AG04450 (cell line): ENCODE results near the gene XYLT2. TPM values are rescaled to one million over a fixed set of nuclear protein-coding genes. Genes with fewer than 3 reads are reported as not detected.

Source experiments
- CTCF ChIA-PET: fragments of 300-600, 350-600 bp; formaldehyde crosslinking; extraction: SDS; loops from one replicate; lab custom pipeline; 2022; ENCODE audit warnings: antibody characterized with exemption, inconsistent platforms; lab: Charles Lee
- POLR2A ChIA-PET: fragments of 350-600 bp; formaldehyde crosslinking; extraction: SDS; loops from one replicate; lab custom pipeline; 2021; ENCODE audit warnings: antibody characterized with exemption, inconsistent platforms; lab: Yijun Ruan, JAX
- DNase-seq: peaks from one replicate; pipeline ENCODE4 v3.0.0-alpha.2; 2011; ENCODE audit warnings: low read depth, low spot score
- H3K27ac ChIP-seq: one replicate; pipeline ENCODE4 v1.5.1; 2012; ENCODE audit warnings: low read depth, low read length, control low read depth
- H3K27me3 ChIP-seq: one replicate; pipeline ENCODE4 v1.6.0; 2012; ENCODE audit warnings: low read length; ENCODE audit not compliant: control insufficient read depth, insufficient read depth
- H3K4me3 ChIP-seq: 2 replicates; pipeline ENCODE4 v1.5.1; 2011; ENCODE audit warnings: mild to moderate bottlenecking, low read depth, low read length, control low read depth
- H3K9me3 ChIP-seq: 2 replicates; pipeline ENCODE4 v1.5.1; 2012; ENCODE audit warnings: low read length; ENCODE audit not compliant: control insufficient read depth, insufficient read depth
- polyA plus RNA-seq: library from polyadenylated mRNA; depleted of rRNA; stranded (reverse); fragments of >200 nt; gene quantifications from 2 replicates; pipeline ENCODE4 v1.2.3, GENCODE V29; 2011
- TF ChIP-seq, protein P1 (sequence below): IDR thresholded peaks from 2 replicates; pipeline ENCODE4 v1.5.1; 2011; ENCODE audit warnings: low read depth, low read length, control low read depth, inconsistent platforms

The XYLT2 gene
- polyA plus RNA-seq, 1 experiment: 13.5 TPM

DNA sequence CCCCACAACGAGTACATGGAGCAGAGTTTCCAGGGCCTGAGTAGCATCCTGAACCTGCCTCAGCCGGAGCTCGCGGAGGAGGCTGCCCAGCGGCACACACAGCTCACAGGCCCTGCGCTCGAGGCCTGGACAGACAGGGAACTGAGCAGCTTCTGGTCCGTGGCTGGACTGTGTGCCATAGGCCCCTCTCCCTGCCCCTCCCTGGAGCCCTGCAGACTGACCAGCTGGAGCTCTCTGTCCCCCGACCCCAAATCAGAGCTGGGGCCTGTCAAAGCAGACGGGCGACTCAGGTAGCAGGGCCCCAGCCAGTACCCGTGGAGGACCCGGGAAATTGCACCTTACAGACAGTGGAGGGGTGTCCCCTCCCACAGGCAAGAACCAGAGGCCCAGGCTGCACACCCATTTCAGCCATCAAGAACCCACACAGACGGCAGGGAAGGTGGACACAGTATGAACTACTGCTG is 14.1 kb downstream of the XYLT2 start:
- H3K27ac ChIP-seq: no peak overlapping the region
- TF ChIP-seq, protein P1, sequence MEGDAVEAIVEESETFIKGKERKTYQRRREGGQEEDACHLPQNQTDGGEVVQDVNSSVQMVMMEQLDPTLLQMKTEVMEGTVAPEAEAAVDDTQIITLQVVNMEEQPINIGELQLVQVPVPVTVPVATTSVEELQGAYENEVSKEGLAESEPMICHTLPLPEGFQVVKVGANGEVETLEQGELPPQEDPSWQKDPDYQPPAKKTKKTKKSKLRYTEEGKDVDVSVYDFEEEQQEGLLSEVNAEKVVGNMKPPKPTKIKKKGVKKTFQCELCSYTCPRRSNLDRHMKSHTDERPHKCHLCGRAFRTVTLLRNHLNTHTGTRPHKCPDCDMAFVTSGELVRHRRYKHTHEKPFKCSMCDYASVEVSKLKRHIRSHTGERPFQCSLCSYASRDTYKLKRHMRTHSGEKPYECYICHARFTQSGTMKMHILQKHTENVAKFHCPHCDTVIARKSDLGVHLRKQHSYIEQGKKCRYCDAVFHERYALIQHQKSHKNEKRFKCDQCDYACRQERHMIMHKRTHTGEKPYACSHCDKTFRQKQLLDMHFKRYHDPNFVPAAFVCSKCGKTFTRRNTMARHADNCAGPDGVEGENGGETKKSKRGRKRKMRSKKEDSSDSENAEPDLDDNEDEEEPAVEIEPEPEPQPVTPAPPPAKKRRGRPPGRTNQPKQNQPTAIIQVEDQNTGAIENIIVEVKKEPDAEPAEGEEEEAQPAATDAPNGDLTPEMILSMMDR: no peak
- H3K4me3 ChIP-seq: no peak overlapping the region
- ChIA-PET POLR2A (interaction anchor here (0.6 to 1.1 kb wide), 2 partner anchors 12 to 83 kb away, joined by 3 to 9 read pairs; no protein-coding TSS in a partner anchor), CTCF (interaction anchor here (0.6 to 6.5 kb wide), 3 partner anchors 12 to 113 kb away, joined by 3 to 45 read pairs (median 3); partner anchors contain the start of gene LRRC59)
- H3K9me3 ChIP-seq: no peaks in the 10 kb centered on the region; the same call in 1 of the 2 replicates
- no peak for DNase-seq
- no peaks in the 10 kb centered on the region for H3K27me3 ChIP-seq

DNA sequence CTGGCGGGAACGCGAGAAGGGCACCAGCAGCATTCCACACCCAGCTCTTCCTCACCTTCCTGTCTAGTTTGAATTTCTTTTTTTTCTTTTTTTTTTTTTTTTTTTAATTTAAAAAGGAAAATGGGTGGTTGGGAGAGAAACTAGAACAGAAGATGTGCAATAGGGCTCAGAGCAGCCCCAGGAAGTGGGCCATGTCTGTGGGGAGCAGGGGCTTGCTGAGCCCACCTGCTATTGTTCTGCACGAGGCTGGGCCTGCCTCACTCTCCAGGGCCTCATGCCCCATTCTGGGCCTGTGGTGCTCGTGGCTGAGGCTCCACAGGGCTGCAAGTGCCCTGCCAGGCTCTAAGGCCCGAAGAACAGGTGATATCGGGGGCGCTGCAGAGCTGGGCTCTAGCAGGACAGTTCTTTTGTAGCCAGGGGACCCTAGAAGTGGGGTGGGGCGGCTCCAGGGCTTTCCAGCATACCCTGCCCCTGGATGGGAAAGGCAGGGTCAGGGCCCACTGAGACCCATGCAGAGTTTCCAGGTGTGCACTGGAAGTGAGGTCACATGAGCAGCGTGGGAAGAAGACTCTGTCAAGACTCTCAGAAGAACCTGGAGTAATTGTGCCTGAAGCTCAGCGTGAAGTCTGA is 14.7 kb downstream of the XYLT2 start:
- Histone ChIP-seq H3K27ac (no peak overlapping the region), H3K9me3 (no peaks in the 10 kb centered on the region; the same call in 1 of the 2 replicates), H3K27me3 (no peaks in the 10 kb centered on the region), H3K4me3 (no peak overlapping the region)
- ChIA-PET POLR2A (interaction anchor here (0.6 to 1.1 kb wide), 2 partner anchors 12 to 82 kb away, joined by 3 to 9 read pairs; no protein-coding TSS in a partner anchor), CTCF (interaction anchor here (0.6 to 6.5 kb wide), 13 partner anchors 11 to 291 kb away, joined by 3 to 47 read pairs (median 9); partner anchors contain the start of genes EME1, LRRC59, MRPL27 and XYLT2)
- no peak for DNase-seq
- TF ChIP-seq, protein P1: no peak

DNA sequence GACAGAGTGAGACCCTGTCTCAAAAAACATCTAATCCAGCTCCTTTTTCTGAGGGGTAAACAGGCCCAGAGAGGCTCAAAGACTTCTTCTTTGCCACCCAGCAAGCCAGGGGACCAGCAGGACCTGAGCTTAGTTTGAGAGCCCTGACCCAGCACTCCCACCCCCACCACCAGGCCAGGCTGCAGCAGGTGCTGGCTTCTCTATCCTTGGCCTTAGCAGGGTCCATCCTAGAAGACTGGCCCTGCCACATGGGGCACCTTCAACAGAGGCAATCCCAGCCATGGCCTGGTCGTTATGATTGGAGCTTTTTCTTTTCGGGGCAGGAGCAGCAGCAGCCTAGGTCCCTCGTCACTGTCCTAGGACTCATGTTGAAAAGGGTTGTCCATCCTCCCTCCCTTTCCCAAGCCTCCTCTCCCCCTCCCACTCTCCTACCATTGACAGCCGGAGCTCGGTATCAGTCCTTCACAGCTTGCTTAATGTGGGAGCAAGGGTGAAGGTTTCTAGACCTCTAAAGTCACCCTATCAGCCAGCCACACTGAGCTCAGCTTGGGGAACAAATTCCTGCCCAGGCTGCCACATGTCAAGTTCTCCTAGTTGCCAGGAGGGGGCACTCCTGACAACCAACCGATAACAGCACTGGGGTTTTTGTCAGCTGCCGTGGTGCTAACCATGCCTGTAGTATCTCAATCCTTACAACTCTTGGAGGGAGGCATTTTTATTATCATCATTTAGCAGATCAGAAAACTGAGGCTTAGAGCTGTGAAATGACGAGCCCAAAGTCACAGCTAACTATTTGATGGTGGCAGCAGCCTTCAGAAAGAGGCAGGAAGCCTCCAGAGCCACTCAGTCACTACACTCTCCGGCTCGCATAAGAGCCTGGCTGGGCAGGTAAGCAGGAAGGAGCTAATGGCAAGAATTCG is 15.9 kb downstream of the XYLT2 start:
- TF ChIP-seq, protein P1: peak; percentile 80
- H3K27ac ChIP-seq: no peak overlapping the region
- ChIA-PET CTCF (interaction anchor here (0.6 to 6.5 kb wide), 39 partner anchors 10 to 484 kb away, joined by 3 to 47 read pairs (median 4); partner anchors contain the start of genes ACSF2, CHAD, COL1A1 and EME1), POLR2A (interaction anchor here (1.1 to 1.8 kb wide), 4 partner anchors 9 to 35 kb away, joined by 3 to 6 read pairs (median 4); no protein-coding TSS in a partner anchor)
- DNase-seq: peak; percentile 49
- H3K27me3 ChIP-seq: no peaks in the 10 kb centered on the region
- no peak overlapping the region for H3K4me3 ChIP-seq
- H3K9me3 ChIP-seq: no peaks in the 10 kb centered on the region; the same call in 1 of the 2 replicates

DNA sequence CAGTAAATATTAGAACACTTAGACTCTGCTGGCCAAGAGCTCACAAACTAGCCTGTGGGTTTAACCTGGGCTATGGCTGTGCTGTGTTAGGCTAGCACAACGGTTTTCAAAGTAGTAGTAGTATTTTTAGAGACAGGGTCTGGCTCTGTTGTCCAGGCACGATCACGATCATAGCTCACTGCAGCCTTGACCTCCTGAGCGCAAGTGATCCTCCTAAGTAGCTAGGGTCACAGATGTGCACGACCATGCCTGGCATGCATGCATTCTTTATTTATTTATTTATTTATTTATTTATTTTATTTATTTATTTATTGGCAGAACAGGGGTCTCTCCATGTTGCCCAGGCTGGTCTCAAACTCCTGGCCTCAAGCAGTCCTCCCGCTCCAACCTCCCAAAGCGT is 16.7 kb downstream of the XYLT2 start:
- Histone ChIP-seq H3K9me3 (no peaks in the 10 kb centered on the region), H3K27ac (no peak overlapping the region), H3K4me3 (no peak overlapping the region), H3K27me3 (no peaks in the 10 kb centered on the region)
- ChIA-PET CTCF (interaction anchor here (0.6 to 6.5 kb wide), 26 partner anchors 9 to 270 kb away, joined by 3 to 47 read pairs (median 5); partner anchors contain the start of genes ACSF2, CHAD, COL1A1 and EME1), POLR2A (interaction anchor here (1.1 to 1.8 kb wide), 4 partner anchors 10 to 34 kb away, joined by 3 to 6 read pairs (median 4); no protein-coding TSS in a partner anchor)
- TF ChIP-seq, protein P1: no peak
- no peak for DNase-seq
